RKO (cell line): Measurements from ENCODE around the gene EVA1A.
"Not testable (repeated sequence)": the region's sequence is repeated elsewhere in the genome, so short reads cannot be mapped to it uniquely, and the experiment has no call there.

Source experiments
- DNase-seq: peaks from one replicate; pipeline ENCODE4 v3.0.0-alpha.2; 2016; ENCODE audit warnings: low spot score

Gene EVA1A

DNA sequence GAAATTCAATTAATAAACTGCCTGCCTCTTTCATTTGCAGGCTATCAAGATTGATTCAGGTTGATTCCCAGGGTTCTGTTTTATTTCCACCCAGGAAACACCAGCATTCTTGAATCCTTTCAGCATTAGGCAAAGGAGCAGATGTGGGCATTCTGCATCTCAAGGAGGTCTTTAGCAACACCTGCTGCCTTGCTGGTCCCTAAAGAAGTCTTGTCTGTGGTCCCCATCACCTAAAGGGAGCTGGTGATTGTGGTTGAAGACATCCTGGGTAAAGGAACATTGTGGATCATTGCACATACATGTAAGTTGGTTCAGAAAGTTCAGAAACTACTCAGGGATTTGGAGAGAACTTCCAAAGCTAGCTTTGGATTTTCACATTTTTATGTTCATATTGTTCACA, 78.3 kb downstream of the EVA1A start:
- no peak for DNase-seq

DNA sequence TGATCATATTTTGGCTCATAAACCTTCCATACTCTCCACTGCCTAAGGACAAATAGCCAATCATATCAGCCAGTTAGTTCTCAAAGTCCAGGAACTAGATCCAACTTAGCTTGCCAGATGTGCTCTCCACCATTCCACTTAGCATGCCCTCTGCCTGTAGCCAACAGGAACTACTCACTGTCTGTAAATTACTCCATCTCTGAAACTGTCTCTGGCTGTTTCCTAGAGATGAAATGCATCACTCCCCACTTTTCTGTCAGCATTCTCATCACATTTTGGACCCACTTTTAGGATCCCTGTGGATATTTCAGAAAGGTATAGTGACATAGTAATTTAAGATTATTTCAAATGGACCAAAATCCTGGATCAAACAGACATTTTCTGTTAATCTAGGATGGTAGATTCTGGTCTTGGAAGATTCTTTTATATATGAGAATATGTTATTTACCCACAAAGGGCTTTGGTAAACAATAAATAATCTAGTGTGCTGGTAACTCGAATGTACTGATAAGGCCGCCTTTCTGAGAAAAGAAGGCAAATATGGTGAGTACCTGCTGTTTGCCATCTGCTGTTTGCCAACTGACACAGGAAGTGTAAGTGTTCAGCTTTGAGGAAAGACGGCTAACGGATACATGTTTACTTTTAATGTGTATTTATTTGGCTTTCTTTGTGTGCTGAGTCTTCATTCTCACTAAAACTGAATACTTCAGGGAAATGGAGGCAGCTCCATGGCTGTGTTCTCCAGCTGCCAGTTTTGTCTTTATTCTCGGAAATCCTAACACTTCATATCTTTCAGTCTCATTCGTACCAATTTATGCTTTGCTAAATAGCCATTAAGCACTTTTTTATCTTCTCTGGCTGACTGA, 79.5 kb downstream of the EVA1A start:
- peak; percentile 34 for DNase-seq

DNA sequence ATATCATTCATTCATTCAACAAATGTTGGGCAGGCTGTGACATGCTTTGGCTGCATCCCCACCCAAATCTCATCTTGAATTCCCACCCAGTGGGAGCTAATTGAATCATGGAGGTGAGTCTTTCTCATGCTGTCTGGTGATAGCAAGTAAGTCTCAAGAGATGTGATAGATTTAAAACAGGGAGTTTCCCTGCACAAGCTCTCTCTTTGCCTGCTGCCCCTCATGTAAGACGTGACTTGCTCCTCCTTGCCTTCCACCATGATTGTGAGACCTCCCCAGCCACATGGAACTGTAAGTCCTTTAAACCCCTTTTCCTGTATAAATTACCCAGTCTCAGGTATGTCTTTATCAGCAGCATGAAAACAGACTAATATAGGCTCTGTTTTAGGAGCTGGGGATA, 83.0 kb downstream of the EVA1A start:
- not testable (repeated sequence) for DNase-seq

DNA sequence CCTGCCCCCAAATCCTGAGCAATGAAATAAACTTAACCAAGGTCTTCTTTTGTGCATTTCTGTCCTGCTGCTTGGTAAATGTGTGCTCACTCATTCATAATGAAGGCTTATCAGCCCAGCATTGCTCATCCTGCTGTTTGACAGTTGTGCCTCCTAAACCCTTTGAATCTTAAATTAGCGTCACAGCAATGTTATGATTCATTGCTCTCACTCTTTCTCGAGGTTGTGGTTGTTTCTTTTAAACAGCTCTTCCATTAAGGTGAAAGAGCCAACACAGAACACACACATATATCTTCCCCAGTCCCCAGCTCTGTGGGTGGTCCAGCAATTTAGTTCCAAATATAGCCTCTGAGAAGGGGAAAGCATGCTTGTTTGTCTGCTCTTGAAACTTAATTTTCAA, 84.0 kb downstream of the EVA1A start:
- no peak for DNase-seq

DNA sequence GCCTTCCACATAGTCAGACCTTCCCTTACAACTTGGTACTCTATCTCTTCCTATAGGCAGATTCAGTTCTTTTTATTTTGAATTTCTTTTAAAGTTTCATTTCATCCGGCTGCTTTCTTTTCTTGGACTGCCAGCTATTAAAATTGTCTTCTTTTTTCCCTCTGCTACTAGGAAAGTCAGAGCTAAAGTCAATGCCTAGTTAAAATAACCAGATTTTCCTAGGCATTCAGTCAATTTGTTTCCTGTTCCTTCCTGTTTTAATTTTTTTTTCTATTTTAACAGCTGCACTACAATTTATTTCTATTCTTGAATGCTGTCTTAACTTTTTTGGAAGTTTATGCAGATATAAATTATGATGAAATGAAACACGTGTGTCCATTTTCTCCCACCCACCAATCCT, 84.8 kb downstream of the EVA1A start:
- no peak for DNase-seq

DNA sequence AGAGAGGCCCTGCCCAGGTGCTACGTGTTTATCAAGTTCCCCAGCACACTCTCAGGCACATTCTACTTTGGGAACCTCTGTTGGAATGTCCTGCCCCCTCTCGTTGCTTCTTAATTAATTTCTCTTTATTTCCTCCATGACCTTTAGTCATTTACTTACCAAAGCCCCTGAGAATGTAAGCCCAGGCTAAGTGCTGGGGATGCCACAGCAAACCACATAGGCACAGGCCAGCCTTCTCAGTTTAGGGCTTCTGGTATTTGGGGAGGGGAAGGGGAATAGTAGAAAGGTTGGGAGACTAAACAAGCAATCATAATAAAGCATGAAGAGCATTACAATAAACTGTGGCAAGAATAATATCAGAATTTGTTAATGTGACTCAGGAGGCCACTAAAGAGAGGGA, 85.7 kb downstream of the EVA1A start:
- no peak for DNase-seq

DNA sequence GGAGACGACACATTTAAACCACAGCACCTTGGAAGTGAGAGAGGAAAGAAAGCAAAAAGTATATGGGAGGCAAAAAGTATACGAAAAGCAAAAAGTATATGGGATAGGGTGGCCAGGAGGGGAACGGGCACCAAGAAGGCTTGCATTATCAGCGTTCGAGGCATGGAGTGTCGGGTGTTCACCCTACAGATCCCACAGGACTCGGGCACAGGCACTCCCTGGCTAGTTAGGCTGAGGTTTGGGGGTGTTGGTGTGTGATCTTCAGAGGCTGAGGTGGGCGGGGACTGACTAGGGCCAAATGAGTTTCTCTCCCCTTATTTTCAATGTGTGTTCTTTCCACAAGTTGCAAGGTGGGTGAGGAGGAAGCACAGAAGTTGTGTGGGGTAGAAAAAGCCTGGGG, 86.6 kb downstream of the EVA1A start:
- no peak for DNase-seq

DNA sequence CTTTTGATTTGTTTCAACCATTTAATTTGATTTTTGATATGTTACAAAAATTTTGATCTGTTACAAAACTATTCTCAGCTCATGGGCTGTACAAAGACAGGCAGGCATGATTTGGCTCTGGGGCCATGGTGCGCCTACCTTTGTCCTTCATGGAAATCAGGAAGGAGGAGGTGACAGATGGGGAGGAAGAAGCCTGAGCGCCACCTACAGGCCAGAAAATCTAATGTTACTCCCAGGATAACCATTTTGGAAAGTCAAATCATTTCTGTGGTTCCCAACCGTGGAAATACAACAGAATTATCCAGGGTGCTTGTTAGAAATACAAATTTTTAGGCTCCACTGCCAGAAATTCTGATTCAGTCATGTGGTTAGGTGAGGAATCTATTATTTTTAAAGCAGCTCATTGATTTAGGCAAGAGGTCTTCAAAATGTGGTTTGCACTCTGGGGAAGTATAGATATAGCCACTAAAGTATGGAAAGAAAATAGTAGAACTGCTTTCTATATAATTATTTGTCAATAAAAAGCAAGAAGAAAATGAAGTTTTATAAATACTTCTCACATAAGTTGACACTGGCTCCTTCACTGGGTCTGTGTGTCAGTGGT, 93.9 kb downstream of the EVA1A start:
- peak; percentile 30 for DNase-seq

DNA sequence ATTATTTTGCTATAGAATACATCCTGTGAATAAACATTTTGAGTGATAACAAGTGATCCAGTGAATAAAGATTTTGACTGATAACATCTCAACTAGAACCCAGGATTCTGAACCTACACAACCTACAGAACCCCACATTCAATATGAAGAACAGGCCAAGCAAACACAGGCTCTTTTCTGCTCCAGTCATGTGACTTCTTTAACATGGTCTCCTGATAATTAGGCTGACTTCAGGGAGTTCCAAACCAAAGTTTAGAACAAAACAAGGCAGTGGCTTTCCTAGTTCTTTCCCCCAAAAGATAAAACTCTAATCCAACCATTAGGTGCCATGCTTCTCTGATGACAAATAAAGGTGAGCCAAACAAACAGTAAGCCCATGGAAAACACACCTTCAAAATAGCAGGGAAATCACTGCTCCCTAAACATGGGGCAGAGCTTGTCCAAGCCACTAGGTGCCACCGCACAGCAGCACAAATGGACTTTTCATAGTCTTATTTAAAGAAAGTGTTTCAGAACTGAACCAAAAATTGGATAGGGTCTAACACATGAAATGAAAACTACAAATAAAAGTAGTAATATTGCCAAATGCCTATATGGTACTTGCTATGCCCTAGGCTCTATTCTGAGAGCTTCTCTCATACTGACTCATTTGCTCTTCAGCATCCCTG, 95.3 kb downstream of the EVA1A start:
- DNase-seq, result peak; percentile 26

DNA sequence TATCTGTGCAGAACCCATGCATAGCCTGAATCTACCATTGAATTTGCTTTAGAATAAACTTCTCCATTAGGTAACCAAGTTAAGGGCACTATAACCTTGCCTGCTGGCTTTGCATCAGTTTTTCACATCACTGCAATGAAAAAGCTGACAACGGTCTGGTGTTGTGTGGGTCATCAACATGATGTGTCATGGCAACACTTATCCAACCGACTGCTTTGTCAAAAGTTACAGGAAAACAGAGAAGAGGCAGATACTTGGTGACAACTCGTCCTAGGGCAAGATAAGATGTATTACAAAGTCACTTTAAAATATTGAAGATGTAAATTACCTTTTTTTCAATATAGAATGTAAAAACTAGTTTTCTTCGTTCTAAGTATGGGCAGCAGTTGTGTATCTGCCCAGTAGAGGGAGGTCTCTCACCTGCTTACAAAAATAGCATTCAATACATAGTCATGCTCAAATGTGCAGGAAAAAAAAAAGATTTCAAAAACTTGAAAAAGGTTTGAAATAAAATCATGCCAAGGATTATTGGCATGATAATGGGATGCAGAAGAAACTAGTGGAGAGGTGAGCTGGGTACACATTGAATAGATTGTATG, 96.3 kb downstream of the EVA1A start:
- DNase-seq, result peak; percentile 28

DNA sequence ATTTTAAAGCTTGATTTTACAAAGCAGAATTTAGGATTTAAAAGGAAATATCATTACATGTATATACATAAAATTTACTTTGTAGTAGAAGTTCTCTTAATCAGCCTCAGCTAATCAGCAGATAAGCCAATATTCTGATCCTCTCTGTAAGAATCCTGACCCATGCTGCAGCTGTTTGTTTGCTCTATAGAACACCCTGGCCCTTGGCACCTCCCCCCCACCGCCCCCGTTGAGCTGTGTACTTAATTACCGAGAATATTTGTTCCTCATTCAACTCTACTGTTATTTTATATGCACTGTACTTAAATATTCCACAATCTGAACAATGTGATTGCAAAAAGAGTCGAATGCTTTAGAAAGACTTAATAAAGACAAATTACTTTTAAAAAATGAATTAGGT, 98.0 kb downstream of the EVA1A start:
- DNase-seq, result no peak

DNA sequence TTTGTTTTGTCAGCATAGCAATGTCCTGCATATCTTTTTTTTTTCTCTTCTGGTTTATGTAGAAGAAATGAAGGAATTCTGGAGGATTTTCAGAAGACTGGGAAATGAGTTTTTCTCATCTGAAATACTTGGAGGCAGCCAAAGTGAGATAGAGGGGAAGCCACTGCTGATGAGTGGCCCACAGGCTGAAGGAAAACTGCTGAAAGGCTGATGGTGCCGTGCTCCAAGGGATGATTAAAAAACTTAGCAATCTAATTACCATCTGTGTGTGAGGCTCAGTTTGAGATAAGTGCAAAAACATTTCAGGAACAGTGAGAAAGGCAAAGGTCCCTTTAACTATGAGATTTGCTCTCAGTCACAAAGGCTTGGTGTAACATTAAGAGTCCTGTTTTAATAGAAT, 98.5 kb downstream of the EVA1A start:
- no peak for DNase-seq

DNA sequence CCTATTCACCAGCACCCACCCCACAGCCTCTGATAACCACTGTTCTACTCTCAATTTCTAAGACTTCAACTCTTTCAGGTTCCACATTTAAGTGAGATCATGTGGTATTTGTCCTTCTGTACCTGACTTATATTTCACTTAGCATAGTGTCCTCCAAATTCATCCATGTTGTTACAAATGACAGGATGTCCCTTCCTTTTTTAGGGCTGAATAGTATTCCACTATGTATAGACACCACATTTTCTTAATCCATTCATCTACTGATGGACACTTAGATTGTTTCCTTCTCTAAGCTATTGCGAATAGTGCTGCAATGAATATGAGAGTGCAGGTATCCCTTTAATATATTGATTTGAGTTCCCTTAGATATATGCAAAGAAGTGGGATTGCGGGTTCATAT, 100.1 kb downstream of the EVA1A start:
- no peak for DNase-seq

DNA sequence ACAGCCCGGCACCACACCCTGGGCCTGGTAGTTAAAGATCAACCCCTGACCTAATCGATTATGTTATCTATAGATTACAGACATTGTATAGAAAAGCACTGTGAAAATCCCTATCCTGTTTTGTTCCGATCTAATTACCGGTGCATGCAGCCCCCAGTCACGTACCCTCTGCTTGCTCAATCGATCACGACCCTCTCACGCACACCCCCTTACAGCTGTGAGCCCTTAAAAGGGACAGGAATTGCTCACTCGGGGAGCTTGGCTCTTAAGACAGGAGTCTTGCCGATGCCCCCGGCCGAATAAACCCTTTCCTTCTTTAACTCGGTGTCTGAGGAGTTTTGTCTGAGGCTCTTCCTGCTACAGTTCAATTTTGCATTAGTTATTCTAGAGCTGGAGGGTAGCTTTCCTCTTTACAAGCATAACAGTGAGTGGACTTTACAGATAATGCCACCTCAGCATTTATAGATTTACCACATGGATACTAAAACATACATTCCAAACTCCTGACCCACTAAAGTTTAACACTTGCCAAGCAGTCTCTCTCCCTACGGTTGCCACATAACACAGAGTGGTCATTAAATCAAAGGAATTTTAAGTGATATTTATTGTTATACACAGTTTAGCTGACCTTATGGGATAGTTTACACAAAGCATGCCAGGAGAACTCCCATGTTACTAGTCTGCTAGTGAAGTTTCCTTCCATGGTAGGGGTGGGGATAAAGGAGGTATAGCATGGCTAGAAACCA, 101.0 kb downstream of the EVA1A start:
- DNase-seq, result no peak

DNA sequence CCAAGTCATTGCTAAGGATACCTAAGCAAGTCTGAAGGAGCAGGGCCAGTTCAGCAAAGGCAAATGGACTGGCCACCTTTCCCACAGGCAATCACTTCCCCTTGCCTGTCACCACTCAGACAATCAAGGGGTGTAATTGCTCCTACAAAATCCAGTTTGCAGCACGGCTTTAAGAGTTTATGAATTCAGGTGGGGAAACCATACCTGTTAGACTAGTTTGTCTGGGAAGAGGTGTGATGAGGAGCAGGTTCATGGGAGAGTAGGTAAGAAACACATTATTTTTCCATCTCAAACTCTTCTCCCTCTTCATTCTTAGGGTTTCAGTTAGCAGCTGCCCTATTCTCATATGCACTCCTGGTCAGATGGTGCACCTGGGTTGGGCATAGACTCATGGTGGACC, 102.5 kb downstream of the EVA1A start:
- no peak for DNase-seq

DNA sequence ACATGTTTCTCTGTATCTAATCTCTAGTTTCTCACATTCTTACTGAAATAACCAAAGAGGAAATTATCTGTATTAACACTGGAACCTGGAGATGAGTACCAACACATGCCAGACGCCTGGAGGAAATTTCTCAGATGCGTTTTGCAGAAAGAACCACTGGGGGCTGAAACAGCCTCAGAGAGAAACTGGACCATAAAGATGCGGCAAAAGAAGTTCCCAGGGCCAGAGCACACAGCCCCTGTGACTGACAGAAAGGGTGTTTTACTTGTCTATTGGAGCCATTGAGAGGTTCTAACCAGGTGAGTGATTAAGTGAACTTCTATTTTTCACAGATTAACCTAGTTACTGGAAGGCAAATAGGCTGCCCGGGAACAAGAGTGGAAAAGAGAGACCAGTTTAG, 103.9 kb downstream of the EVA1A start:
- no peak for DNase-seq

DNA sequence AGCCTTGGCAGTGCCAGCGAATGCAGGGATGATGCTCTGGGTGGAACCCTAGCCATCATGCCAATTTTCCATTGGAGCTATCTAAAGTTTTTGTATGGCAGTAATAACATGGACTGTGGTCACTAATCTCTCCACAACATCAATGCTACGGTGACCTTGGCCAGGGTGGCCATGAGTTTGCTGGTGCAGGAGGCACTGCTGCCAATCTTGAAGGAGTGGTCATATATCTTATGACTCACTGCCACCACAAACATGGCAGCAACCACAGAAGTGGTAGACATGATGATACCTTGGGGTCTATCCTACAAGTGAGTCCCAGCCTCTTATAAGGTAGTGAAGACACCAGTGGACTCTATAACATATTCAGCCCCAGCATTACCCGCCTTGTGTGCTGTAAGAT, 104.6 kb downstream of the EVA1A start:
- DNase-seq, result no peak

DNA sequence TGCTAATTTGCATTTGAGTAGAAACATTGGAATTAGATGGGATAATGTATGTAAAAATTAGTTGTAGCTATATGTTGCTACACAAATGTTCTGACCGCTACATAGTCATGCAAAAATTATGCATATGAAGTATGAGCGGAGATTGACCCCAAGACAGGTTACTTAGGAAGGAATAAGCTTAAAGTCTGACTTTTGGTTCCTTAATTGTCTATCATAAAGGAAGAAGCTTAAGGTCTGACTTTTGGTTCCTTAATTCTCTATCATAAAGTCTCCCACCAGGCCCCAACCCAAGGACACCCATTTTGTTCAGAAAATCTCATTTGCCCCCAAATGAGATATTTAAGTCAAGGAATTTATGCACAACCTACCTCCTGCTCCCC, 106.5 kb downstream of the EVA1A start:
- DNase-seq, result no peak

DNA sequence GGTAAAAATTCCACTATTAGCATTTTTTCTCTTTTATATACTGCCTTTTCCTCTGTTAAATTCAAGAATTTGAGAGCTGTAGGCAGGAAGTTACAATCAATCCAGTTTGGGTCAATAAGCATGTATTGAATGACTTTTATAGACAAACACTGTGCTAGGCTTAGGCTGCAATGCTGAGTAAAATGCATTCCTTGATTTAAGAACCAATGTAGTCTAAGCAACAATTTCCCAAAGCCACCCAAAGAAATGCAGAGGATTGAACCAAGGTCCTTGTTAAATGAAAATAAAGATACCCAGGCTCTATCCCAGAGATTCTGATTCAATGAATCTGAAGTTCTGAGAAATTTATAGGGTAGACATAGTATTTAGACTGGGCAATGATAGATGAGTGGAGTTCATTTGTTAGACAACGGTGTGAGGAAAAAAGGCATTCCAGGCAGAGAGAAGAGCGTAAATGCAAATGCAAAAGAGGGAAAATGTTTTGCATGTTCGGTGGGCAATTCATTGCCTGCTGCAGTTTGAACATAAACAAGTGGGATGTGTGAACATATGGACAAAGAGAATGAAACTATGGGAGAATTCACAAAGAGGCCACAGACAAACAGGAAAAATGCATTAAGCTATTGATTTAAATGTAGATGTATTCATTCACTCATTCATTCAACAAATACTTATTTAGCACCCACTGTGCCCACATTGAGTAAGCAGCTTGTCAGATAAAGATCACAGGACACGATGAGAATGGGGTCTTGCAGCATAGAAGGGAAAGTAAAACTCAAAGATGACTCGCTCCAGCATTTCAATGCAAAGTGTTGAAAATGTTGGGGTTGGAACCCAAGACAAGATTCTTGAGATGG, 107.1 kb downstream of the EVA1A start:
- DNase-seq, result no peak

DNA sequence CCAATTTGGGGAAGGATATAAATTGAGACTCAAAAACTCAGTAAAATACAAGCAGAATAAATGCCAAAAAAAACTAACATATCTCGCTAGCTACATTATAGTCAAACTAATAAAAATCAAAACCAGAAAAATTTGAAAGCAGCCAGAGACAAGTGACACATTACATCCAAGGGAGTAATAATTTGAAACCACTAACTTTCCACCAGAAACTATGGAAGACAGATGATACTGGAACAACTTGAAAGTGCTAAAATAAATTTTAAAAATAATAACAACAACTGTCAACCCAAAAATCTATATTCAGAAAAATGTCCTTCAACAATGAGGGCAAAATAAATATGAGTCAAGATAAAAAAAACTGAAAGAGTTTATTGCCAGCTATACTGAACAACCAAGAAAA, 110.7 kb downstream of the EVA1A start:
- DNase-seq, result no peak

DNA sequence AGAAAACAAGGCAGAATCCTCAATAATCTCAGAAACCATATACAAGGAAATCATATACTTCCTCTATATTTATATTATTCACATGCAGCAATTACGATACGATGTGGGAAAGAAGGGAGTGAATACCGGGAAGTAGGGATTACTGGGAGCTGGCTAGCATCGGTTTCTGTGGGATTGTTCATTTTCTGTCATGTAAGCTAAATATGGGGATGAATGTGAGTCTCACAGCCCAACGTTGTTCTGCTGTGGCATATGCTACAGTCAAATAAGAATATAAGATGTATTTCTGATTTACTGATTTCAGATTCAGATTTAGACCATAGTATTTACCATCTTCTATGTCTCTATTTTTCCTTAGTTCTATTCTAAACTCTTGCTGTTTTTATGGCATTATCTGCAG, 113.6 kb downstream of the EVA1A start:
- DNase-seq, result no peak
